Esophagus muscularis mucosa (tissue), 4 donors: ENCODE measurements around the gene BTBD19. TPM values are rescaled to one million over a fixed set of nuclear protein-coding genes. Genes with fewer than 3 reads are reported as not detected.

Experiments used
- DNase-seq: peaks from one replicate; pipeline ENCODE4 v3.0.0-alpha.2; 2017; ENCODE audit errors: extremely low spot score
- H3K27ac ChIP-seq, 4 donors: fragments of 200-600 bp; sonication (generic); replicated peaks in 1 of 4; 1 replicate in 3 of 4; 2 replicates in 1 of 4; pipeline ENCODE4 v1.5.1; 2016 to 2019; ENCODE audit warnings: mild to moderate bottlenecking in 1 of 4
- H3K27me3 ChIP-seq, 4 donors: fragments of 200-600 bp; sonication (generic); one replicate each; pipeline versions ENCODE4 v1.5.1 to v1.6.0; 2016 to 2019
- H3K36me3 ChIP-seq, 4 donors: fragments of 200-600 bp; sonication (generic); one replicate each; pipeline ENCODE4 v1.5.1; 2016 to 2019
- H3K4me1 ChIP-seq, 4 donors: fragments of 200-600 bp; sonication (generic); one replicate each; pipeline ENCODE4 v1.5.1; 2016 to 2019
- H3K4me3 ChIP-seq, 4 donors: fragments of 200-600 bp; sonication (generic); 1 replicate in 2 of 4; 2 replicates in 2 of 4; pipeline ENCODE4 v1.5.1; 2016 to 2019; ENCODE audit warnings: mild to moderate bottlenecking in 4 of 4, moderate library complexity in 1 of 4
- H3K9me3 ChIP-seq, 4 donors: fragments of 200-600 bp; sonication (generic); 1 replicate in 3 of 4; 2 replicates in 1 of 4; pipeline ENCODE4 v1.5.1; 2016 to 2019
- CTCF ChIP-seq, 3 experiments: fragments of 200-600 bp in 2 of 3; fragments of 450-650 bp in 1 of 3; sonication (generic) in 2 of 3; IDR thresholded peaks; one replicate each; pipeline ENCODE4 v1.5.1; 2017 to 2019; ENCODE audit warnings: antibody characterized with exemption in 3 of 3, mild to moderate bottlenecking in 2 of 3, moderate library complexity in 1 of 3
- EP300 ChIP-seq: sonication (generic); formaldehyde crosslinking; IDR thresholded peaks from one replicate; pipeline ENCODE4 v1.6.1; 2017; ENCODE audit warnings: antibody characterized with exemption
- POLR2A ChIP-seq: fragments of 450-650 bp; IDR thresholded peaks from one replicate; pipeline ENCODE4 v1.6.1; 2017; ENCODE audit warnings: antibody characterized with exemption, moderate library complexity, mild to moderate bottlenecking, low read depth
- POLR2AphosphoS5 ChIP-seq, 2 donors: sonication (generic); formaldehyde crosslinking; IDR thresholded peaks; one replicate each; pipeline ENCODE4 v1.6.1; 2017; ENCODE audit warnings: antibody characterized with exemption in 2 of 2
- WGBS: methylation state at CpG from one replicate; pipeline ENCODE4 v1.1.5; 2018; 5-methylcytosine and 5-hydroxymethylcytosine counted together
- intact Hi-C: fragments of 100-400 bp; cut with DNase I; formaldehyde crosslinking; loops from one replicate; pipeline ENCODE4 v1.15.1; 2023
- total RNA-seq, 4 donors: library from RNA; depleted of rRNA; stranded (reverse); fragments of >200 nt; gene quantifications; one replicate each; pipeline versions ENCODE4 v1.1.0 to v1.2.1, GENCODE V29; 2016

Gene BTBD19
- total RNA-seq, 4 donors from 2014 or later = 2.7 to 6.6 (median 3.4) TPM

GRCh38 chr1:44785029-44785380 is 23.3 kb upstream of the BTBD19 start:
- Histone ChIP-seq H3K27ac (no peak overlapping the region), H3K9me3 (no peaks in the 10 kb centered on the region), H3K27me3 (no peaks in the 10 kb centered on the region), H3K4me1 (peaks cover 33 to 40% (median 36%) of the 10 kb centered on the region in 4 donors), H3K4me3 (no peak overlapping the region), H3K36me3 (peaks cover 10 to 20% (median 14%) of the 10 kb centered on the region in 4 donors)
- DNase-seq = no peak
- TF ChIP-seq EP300 (no peak), POLR2AphosphoS5 (IDR thresholded peaks at IDR 0.05) (no peak)
- intact Hi-C loops = loop anchor here (5.0 kb wide), 2 partner anchors 37 to 227 kb away; partner anchors contain the start of genes HECTD3 and UROD
- 83% methylated on average over 3 of the region's 6 CpGs for WGBS

DNA sequence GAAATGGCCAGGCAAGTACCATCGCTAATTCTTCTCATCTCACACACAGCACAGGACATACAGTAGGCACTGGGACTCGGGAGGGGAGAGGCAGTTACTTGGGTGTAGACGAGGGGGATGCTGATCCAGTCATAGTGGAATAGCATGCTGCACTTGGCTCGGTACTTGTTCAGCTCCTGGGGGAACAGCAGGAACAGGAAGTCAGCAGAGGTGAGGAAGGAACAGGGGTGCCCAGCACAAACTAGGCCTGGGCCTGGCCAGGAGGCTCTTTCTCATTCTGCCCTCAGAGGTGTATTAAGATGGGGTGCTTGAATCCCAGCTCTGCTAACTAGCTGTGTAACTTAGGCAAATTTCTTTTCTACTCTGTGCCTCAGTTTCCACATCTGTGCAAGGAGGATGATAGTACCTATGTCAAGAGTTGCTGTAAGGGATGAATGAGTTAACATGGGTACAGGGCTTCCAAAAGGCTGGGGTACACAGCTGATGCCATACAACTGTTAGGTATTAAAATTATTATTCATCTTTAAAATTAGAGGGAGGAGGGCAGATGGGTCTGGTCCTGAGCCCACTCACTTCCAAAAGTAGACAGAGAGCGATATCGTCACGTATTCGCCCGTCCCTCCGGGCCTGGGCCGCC is 22.7 kb upstream of the BTBD19 start:
- Histone ChIP-seq H3K36me3 (peaks cover 8 to 14% (median 9%) of the 10 kb centered on the region in 4 donors), H3K4me3 (peak overlapping the region; percentile 48 to 71 (median 58))
- WGBS = 34% methylated on average over 11 of the region's 11 CpGs

GRCh38 chr1:44786138-44786840 is 22.0 kb upstream of the BTBD19 start:
- TF ChIP-seq CTCF (IDR thresholded peaks at IDR 0.05) (peak; percentile 97 to 100 (median 99)), POLR2AphosphoS5 (IDR thresholded peaks at IDR 0.05) (peak in 1 of 2 donors; percentile 69), EP300 (no peak), POLR2A (no peak)
- Histone ChIP-seq H3K9me3 (no peaks in the 10 kb centered on the region), H3K27me3 (no peaks in the 10 kb centered on the region), H3K36me3 (peaks cover 1 to 7% (median 2%) of the 10 kb centered on the region in 4 donors), H3K27ac (peak overlapping the region; percentile 55 to 70 (median 64)), H3K4me3 (peak overlapping the region; percentile 48 to 71 (median 58)), H3K4me1 (peaks cover 33 to 40% (median 36%) of the 10 kb centered on the region in 4 donors)
- intact Hi-C loops = loop anchor here (5.0 kb wide), 2 partner anchors 36 to 226 kb away; partner anchors contain the start of genes HECTD3 and UROD
- 33% methylated on average over 11 of the region's 49 CpGs for WGBS
- DNase-seq = no peak

More for the DNA sequence above, 22.7 kb upstream of the BTBD19 start:
- intact Hi-C loops = loop anchor here (5.0 kb wide), 2 partner anchors 37 to 227 kb away; partner anchors contain the start of genes HECTD3 and UROD
- no peak for TF ChIP-seq EP300
- no peak for TF ChIP-seq POLR2A
- Histone ChIP-seq H3K4me1 (peaks cover 33 to 40% (median 36%) of the 10 kb centered on the region in 4 donors), H3K9me3 (no peaks in the 10 kb centered on the region), H3K27me3 (no peaks in the 10 kb centered on the region), H3K27ac (peak overlapping the region in 3 of 4 donors; percentile 55 to 70 (median 68))
- no peak for DNase-seq

GRCh38 chr1:44786841-44787426 is 21.4 kb upstream of the BTBD19 start:
- WGBS = 83% methylated on average over 9 of the region's 9 CpGs
- TF ChIP-seq CTCF (IDR thresholded peaks at IDR 0.05) (no peak), POLR2AphosphoS5 (IDR thresholded peaks at IDR 0.05) (no peak), EP300 (no peak), POLR2A (no peak)

DNA sequence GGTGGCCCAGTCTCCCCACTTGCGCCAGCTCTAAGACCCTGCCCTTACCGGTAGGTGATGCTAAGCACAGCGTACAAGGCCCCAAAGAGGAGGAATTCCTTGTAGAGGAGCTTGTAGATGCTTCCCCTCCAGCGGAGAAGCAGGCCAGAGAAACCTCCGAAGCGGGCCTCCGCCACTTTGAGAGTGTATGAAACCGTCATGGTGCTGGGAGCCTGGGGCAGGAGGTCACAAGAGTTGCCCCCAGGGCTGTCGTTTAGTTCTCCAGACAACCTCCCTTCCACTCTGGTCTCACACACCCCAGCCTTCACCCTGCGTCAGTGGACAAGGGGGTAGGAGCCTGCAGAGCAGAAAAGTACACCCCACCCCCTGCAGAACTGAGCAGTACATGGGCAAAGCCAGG is 20.8 kb upstream of the BTBD19 start:
- Histone ChIP-seq H3K4me1 (peaks cover 33 to 40% (median 36%) of the 10 kb centered on the region in 4 donors), H3K36me3 (no peaks in the 10 kb centered on the region), H3K27me3 (no peaks in the 10 kb centered on the region), H3K9me3 (no peaks in the 10 kb centered on the region), H3K27ac (no peak overlapping the region), H3K4me3 (no peak overlapping the region)
- no peak for DNase-seq
- TF ChIP-seq EP300 (no peak), CTCF (IDR thresholded peaks at IDR 0.05) (no peak), POLR2AphosphoS5 (IDR thresholded peaks at IDR 0.05) (no peak), POLR2A (no peak)
- WGBS = 95% methylated on average over 10 of the region's 10 CpGs
- intact Hi-C loops = loop anchor here (5.0 kb wide), 2 partner anchors 35 to 225 kb away; partner anchors contain the start of genes HECTD3 and UROD

More at GRCh38 chr1:44786841-44787426, 21.4 kb upstream of the BTBD19 start:
- Histone ChIP-seq H3K4me1 (peaks cover 33 to 40% (median 36%) of the 10 kb centered on the region in 4 donors), H3K9me3 (no peaks in the 10 kb centered on the region), H3K36me3 (peaks cover 0 to under 1% (median 0%) of the 10 kb centered on the region in 4 donors), H3K27me3 (no peaks in the 10 kb centered on the region), H3K27ac (peak overlapping the region; percentile 55 to 70 (median 64)), H3K4me3 (peak overlapping the region; percentile 48 to 71 (median 58))
- intact Hi-C loops = loop anchor here (5.0 kb wide), 2 partner anchors 35 to 225 kb away; partner anchors contain the start of genes HECTD3 and UROD
- no peak for DNase-seq
